Measurements from ENCODE around the gene S100A12.

DNA sequence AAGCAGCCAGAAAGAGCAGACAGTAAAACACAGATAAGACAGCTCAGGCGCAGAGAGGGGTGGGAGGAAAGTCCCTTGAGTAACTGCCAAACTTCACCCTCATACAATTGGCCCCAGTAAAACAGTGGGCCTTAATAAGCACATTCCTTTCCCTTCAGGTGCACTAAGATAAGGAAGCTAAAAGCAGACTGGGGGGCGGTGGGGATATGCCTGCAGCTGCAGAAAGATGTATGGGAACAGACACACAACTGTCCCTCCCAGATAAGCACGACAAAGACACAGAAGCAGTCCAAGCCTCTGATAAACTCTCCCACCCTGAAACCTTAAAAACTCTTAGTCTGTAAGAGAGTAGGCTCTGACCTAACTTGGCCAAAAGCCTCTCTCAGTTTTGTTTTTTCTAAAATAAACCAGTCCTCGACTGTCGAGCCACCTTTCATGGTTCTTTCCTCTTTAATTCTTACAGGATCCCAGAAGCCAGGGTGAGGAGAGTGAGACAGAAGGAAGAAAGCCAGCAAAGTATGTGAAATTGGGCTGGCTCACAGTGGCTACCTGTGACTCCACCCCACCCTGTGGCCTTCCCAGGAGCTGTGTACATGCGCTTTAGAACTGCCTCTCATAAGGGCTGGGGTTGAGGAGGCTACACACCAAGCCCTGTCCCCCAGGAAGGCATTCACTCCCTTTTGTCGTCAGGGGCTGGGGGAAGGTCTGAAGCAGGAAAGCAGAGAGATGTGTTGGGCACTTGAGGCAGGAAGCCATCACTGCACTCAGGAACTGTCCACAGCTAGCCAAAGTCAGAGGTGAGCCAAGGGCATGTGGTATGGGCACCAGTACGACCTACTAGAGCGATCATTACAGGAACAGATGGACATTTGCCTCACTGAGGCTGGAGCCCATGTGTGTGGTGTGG, 31.4 kb downstream of the S100A12 start:
- TF ChIP-seq, protein P1, sequence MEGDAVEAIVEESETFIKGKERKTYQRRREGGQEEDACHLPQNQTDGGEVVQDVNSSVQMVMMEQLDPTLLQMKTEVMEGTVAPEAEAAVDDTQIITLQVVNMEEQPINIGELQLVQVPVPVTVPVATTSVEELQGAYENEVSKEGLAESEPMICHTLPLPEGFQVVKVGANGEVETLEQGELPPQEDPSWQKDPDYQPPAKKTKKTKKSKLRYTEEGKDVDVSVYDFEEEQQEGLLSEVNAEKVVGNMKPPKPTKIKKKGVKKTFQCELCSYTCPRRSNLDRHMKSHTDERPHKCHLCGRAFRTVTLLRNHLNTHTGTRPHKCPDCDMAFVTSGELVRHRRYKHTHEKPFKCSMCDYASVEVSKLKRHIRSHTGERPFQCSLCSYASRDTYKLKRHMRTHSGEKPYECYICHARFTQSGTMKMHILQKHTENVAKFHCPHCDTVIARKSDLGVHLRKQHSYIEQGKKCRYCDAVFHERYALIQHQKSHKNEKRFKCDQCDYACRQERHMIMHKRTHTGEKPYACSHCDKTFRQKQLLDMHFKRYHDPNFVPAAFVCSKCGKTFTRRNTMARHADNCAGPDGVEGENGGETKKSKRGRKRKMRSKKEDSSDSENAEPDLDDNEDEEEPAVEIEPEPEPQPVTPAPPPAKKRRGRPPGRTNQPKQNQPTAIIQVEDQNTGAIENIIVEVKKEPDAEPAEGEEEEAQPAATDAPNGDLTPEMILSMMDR (IDR thresholded peaks at IDR 0.05; ENCODE audit: insufficient read depth, low read length), result no peak
- TF ChIP-seq, protein P2, sequence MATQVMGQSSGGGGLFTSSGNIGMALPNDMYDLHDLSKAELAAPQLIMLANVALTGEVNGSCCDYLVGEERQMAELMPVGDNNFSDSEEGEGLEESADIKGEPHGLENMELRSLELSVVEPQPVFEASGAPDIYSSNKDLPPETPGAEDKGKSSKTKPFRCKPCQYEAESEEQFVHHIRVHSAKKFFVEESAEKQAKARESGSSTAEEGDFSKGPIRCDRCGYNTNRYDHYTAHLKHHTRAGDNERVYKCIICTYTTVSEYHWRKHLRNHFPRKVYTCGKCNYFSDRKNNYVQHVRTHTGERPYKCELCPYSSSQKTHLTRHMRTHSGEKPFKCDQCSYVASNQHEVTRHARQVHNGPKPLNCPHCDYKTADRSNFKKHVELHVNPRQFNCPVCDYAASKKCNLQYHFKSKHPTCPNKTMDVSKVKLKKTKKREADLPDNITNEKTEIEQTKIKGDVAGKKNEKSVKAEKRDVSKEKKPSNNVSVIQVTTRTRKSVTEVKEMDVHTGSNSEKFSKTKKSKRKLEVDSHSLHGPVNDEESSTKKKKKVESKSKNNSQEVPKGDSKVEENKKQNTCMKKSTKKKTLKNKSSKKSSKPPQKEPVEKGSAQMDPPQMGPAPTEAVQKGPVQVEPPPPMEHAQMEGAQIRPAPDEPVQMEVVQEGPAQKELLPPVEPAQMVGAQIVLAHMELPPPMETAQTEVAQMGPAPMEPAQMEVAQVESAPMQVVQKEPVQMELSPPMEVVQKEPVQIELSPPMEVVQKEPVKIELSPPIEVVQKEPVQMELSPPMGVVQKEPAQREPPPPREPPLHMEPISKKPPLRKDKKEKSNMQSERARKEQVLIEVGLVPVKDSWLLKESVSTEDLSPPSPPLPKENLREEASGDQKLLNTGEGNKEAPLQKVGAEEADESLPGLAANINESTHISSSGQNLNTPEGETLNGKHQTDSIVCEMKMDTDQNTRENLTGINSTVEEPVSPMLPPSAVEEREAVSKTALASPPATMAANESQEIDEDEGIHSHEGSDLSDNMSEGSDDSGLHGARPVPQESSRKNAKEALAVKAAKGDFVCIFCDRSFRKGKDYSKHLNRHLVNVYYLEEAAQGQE (IDR thresholded peaks at IDR 0.05; ENCODE audit: insufficient replicate concordance, low read depth), result no peak

Data from HL-60 (cell line).